OCI-LY7 (cell line): ENCODE measurements around the gene G3BP2. TPM values are rescaled to one million over a fixed set of nuclear protein-coding genes. Genes with fewer than 3 reads are reported as not detected.

Experiments
- BruUV-seq: library from RNA; stranded (reverse); fragments of 400-500 nt; replicated peaks from 2 replicates; lab custom pipeline; 2021; lab: Mats Ljungman, UMichigan
- CTCF ChIA-PET: fragments of 300-600 bp; sonication (Branson Sonifier 250); formaldehyde crosslinking; loops from one replicate; lab custom pipeline; 2022; ENCODE audit warnings: antibody characterized with exemption; ENCODE audit not compliant: unreplicated experiment; lab: Charles Lee
- POLR2A ChIA-PET: fragments of 300-600 bp; sonication (Branson Sonifier 250); formaldehyde crosslinking; loops from one replicate; lab custom pipeline; 2022; ENCODE audit warnings: antibody characterized with exemption; lab: Charles Lee
- DNase-seq: peaks from one replicate; pipeline ENCODE4 v3.0.0-alpha.2; 2015; ENCODE audit warnings: low spot score
- H2AFZ ChIP-seq: fragments of 200-600 bp; sonication (generic), shearing (Covaris generic); 2 replicates; pipeline ENCODE4 v1.6.1; 2014; ENCODE audit warnings: mild to moderate bottlenecking, antibody characterized with exemption, low read length, moderate library complexity
- H3K27ac ChIP-seq: fragments of 200-600 bp; sonication (generic); 2 replicates; pipeline ENCODE4 v1.5.1; 2014; ENCODE audit warnings: mixed run types, low read depth, mild to moderate bottlenecking, moderate library complexity, low read length, inconsistent platforms; ENCODE audit not compliant: poor library complexity, severe bottlenecking
- H3K36me3 ChIP-seq: fragments of 200-600 bp; sonication (generic); 2 replicates; pipeline ENCODE4 v1.6.1; 2014; ENCODE audit warnings: mild to moderate bottlenecking, antibody characterized with exemption, low read length, moderate library complexity, mixed read lengths; ENCODE audit not compliant: insufficient read depth
- H3K4me1 ChIP-seq: fragments of 200-600 bp; sonication (generic); 2 replicates; pipeline ENCODE4 v1.5.1; 2014; ENCODE audit warnings: mild to moderate bottlenecking, low read length; ENCODE audit not compliant: insufficient read depth, poor library complexity, severe bottlenecking
- H3K4me2 ChIP-seq: fragments of 200-600 bp; sonication (generic); 2 replicates; pipeline ENCODE4 v1.6.1; 2014; ENCODE audit warnings: mild to moderate bottlenecking, low read length
- H3K4me3 ChIP-seq: fragments of 200-600 bp; sonication (generic); 2 replicates; pipeline ENCODE4 v1.5.1; 2014; ENCODE audit warnings: mild to moderate bottlenecking, low read depth, low read length; ENCODE audit not compliant: poor library complexity, severe bottlenecking
- H3K79me2 ChIP-seq: fragments of 200-600 bp; sonication (generic); 2 replicates; pipeline ENCODE4 v1.6.1; 2016; ENCODE audit warnings: low read depth, mild to moderate bottlenecking, low read length, moderate library complexity, mixed read lengths; ENCODE audit not compliant: insufficient read depth
- H3K9me2 ChIP-seq: fragments of 200-600 bp; sonication (generic); 2 replicates; pipeline ENCODE4 v1.6.1; 2016; ENCODE audit warnings: mild to moderate bottlenecking, low read length, mixed read lengths; ENCODE audit not compliant: insufficient read depth
- H3K9me3 ChIP-seq: fragments of 200-600 bp; sonication (generic); 2 replicates; pipeline ENCODE4 v1.6.1; 2014; ENCODE audit warnings: mild to moderate bottlenecking, mixed run types, low read length, mixed read lengths
- H4K20me1 ChIP-seq: fragments of 200-600 bp; sonication (generic); 2 replicates; pipeline ENCODE4 v1.6.1; 2014; ENCODE audit warnings: mild to moderate bottlenecking, antibody characterized with exemption, low read length, moderate library complexity, mixed read lengths; ENCODE audit not compliant: insufficient read depth
- EZH2phosphoT487 ChIP-seq: fragments of 200-600 bp; sonication (generic); IDR thresholded peaks from 2 replicates; pipeline ENCODE4 v1.6.1; 2018; ENCODE audit warnings: low read depth, borderline replicate concordance, mild to moderate bottlenecking, mixed run types, antibody characterized with exemption, low read length, moderate library complexity, mixed read lengths
- intact Hi-C: fragments of 100-400 bp; cut with micrococcal nuclease; formaldehyde crosslinking; loops from one replicate; pipeline ENCODE4 v1.10.0; 2022; ENCODE audit not compliant: unreplicated experiment
- total RNA-seq, 2 experiments: library from RNA; depleted of rRNA in 1 of 2; stranded (reverse); fragments of >200 nt in 1 of 2; shearing (Covaris generic) in 1 of 2; gene quantifications; 2 replicates each; pipeline ENCODE4 v1.2.3, GENCODE V29; 2014 to 2022
- TF ChIP-seq, protein P1 (sequence below): fragments of 200-600 bp; sonication (generic); conservative IDR thresholded peaks from 2 replicates; pipeline ENCODE4 v1.5.1; 2014; ENCODE audit warnings: mild to moderate bottlenecking, antibody characterized with exemption, low read length, moderate library complexity, mixed read lengths

G3BP2 gene
- total RNA-seq, 2 experiments from 2014 or later = 56.7 to 147 TPM

DNA sequence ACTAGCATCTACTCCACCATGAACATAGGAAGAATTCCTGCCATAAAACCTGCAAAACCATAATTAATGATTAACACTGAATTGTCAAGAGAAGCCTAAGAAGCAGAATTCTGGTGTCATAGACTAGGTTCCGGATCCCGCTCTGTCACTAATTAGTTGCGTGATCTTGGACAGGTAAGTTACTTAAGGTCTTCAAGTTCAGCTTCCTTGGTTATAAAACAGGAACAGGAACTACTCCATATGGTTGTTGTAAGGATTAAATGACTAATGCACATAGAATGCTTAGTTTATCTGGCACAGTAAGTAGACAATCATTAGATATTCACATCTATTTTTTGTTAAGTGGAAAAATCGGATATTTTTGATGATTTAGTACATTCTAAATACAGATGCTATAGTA is 14.3 kb downstream of the G3BP2 start:
- Histone ChIP-seq H3K4me1 (peaks cover 16% of the 10 kb centered on the region), H4K20me1 (peaks cover 42% of the 10 kb centered on the region; the same call in 1 of the 2 replicates), H3K79me2 (peaks cover 82% of the 10 kb centered on the region), H3K9me2 (no peaks in the 10 kb centered on the region), H3K4me2 (no peak overlapping the region), H2AFZ (no peak overlapping the region), H3K36me3 (peaks cover 94% of the 10 kb centered on the region), H3K27ac (no peak overlapping the region), H3K9me3 (no peaks in the 10 kb centered on the region), H3K4me3 (no peak overlapping the region)
- ChIA-PET CTCF (no interaction called here), POLR2A (interaction anchor here (1.5 to 2.7 kb wide), 2 partner anchors 11 to 12 kb away, joined by 4 to 12 read pairs; no protein-coding TSS in a partner anchor)
- BruUV-seq = no TSS peak
- intact Hi-C loops = loop anchor here (10.0 kb wide), 1 partner anchor 156 kb away; no protein-coding TSS in a partner anchor
- TF ChIP-seq, protein P1, sequence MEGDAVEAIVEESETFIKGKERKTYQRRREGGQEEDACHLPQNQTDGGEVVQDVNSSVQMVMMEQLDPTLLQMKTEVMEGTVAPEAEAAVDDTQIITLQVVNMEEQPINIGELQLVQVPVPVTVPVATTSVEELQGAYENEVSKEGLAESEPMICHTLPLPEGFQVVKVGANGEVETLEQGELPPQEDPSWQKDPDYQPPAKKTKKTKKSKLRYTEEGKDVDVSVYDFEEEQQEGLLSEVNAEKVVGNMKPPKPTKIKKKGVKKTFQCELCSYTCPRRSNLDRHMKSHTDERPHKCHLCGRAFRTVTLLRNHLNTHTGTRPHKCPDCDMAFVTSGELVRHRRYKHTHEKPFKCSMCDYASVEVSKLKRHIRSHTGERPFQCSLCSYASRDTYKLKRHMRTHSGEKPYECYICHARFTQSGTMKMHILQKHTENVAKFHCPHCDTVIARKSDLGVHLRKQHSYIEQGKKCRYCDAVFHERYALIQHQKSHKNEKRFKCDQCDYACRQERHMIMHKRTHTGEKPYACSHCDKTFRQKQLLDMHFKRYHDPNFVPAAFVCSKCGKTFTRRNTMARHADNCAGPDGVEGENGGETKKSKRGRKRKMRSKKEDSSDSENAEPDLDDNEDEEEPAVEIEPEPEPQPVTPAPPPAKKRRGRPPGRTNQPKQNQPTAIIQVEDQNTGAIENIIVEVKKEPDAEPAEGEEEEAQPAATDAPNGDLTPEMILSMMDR = no peak
- TF ChIP-seq EZH2phosphoT487 = no peak
- DNase-seq = no peak

DNA sequence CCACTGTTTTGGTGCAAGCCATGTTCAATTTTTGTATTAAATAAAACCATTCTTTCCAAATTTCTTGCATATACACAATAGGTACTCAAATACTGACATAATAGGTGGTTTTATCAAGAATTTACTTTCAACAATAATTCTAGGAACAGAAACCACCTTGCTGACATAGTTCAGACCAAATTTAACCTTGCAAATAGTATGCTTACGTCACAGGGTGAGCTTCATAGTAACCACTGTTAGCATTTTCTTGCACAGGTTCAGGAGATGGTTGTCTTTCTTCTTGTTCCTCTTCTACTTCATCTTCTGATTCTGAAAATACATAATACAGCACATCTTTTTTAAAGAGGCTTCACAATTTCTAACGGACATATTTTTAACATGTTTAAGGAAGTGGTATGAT is 17.6 kb downstream of the G3BP2 start:
- intact Hi-C loops = loop anchor here (10.0 kb wide), 1 partner anchor 159 kb away; no protein-coding TSS in a partner anchor
- H3K4me1 ChIP-seq = peaks cover 16% of the 10 kb centered on the region

More for the DNA sequence above, 17.6 kb downstream of the G3BP2 start:
- ChIA-PET CTCF (no interaction called here), POLR2A (interaction anchor here (0.6 to 2.1 kb wide), 7 partner anchors 9 to 1214 kb away, joined by 3 to 8 read pairs (median 3); partner anchors contain the start of gene G3BP2)
- Histone ChIP-seq H3K4me3 (no peak overlapping the region), H3K9me2 (no peaks in the 10 kb centered on the region), H3K36me3 (peaks cover 100% of the 10 kb centered on the region), H4K20me1 (peaks cover 24% of the 10 kb centered on the region; the same call in 1 of the 2 replicates), H3K4me2 (no peak overlapping the region), H3K9me3 (no peaks in the 10 kb centered on the region), H3K27ac (no peak overlapping the region), H2AFZ (no peak overlapping the region), H3K79me2 (peaks cover 64% of the 10 kb centered on the region; the same call in 1 of the 2 replicates)
- peak; percentile 8 for DNase-seq
- no peak for TF ChIP-seq EZH2phosphoT487
- TF ChIP-seq, protein P1 = no peak
- no TSS peak for BruUV-seq
